WTC11 (cell line): Measurements from ENCODE around the gene ITGA11. TPM values are rescaled to one million over a fixed set of nuclear protein-coding genes. Genes with fewer than 3 reads are reported as not detected.

ENCODE experiments used
- ATAC-seq: fragments of 200-7000 bp; cut with Tn5 transposase; 2 replicates; pipeline ENCODE4 v1.10.0; 2021; ENCODE audit warnings: mild to moderate bottlenecking, moderate library complexity
- CTCF ChIA-PET: fragments of 300-600 bp; sonication (Branson Sonifier 250); formaldehyde crosslinking; loops from one replicate; lab custom pipeline; 2021; ENCODE audit warnings: antibody characterized with exemption; lab: Charles Lee
- POLR2A ChIA-PET: fragments of 350-600 bp; sonication (Branson Sonifier 250); formaldehyde crosslinking; loops from one replicate; lab custom pipeline; 2021; ENCODE audit warnings: antibody characterized with exemption; lab: Charles Lee
- DNase-seq: peaks from one replicate; pipeline ENCODE4 v3.0.0; 2021; ENCODE audit warnings: low spot score
- H3K27ac Mint-ChIP-seq: 2 replicates; pipeline ENCODE4 v1.8.0; 2021; ENCODE audit warnings: mixed read lengths
- H3K27me3 Mint-ChIP-seq: 2 replicates; pipeline ENCODE4 v1.8.0; 2021; ENCODE audit warnings: low read depth, mild to moderate bottlenecking, moderate library complexity, mixed read lengths
- H3K36me3 Mint-ChIP-seq: 2 replicates; pipeline ENCODE4 v1.8.0; 2021; ENCODE audit warnings: mixed read lengths
- H3K4me1 Mint-ChIP-seq: 2 replicates; pipeline ENCODE4 v1.8.0; 2022; ENCODE audit warnings: mixed read lengths
- H3K4me3 Mint-ChIP-seq: 2 replicates; pipeline ENCODE4 v1.8.0; 2021; ENCODE audit warnings: mild to moderate bottlenecking, moderate library complexity, mixed read lengths
- H3K9me3 Mint-ChIP-seq: 2 replicates; pipeline ENCODE4 v1.8.0; 2021; ENCODE audit warnings: mixed read lengths
- ATF1 ChIP-seq: sonication (generic); formaldehyde crosslinking; IDR thresholded peaks from 2 replicates; pipeline ENCODE4 v1.8.1; 2023; ENCODE audit warnings: mild to moderate bottlenecking, moderate library complexity, missing genetic modification reagents
- ESRRA ChIP-seq: sonication (generic); formaldehyde crosslinking; IDR thresholded peaks from 2 replicates; pipeline ENCODE4 v1.8.1; 2022; ENCODE audit warnings: mild to moderate bottlenecking, missing genetic modification reagents, borderline replicate concordance
- HMGA2 ChIP-seq: fragments of 250-450 bp; sonication (Bioruptor Pico); IDR thresholded peaks from 2 replicates; pipeline ENCODE4 v1.4.0; 2021; ENCODE audit warnings: mild to moderate bottlenecking, moderate library complexity
- KAT7 ChIP-seq: sonication (generic); formaldehyde crosslinking; IDR thresholded peaks from 2 replicates; pipeline ENCODE4 v1.8.1; 2023; ENCODE audit warnings: missing genetic modification reagents, mild to moderate bottlenecking, borderline replicate concordance
- MYBL2 ChIP-seq: sonication (generic); formaldehyde crosslinking; IDR thresholded peaks from 2 replicates; pipeline ENCODE4 v1.8.1; 2023; ENCODE audit warnings: mild to moderate bottlenecking, moderate library complexity, missing genetic modification reagents
- NR2C2 ChIP-seq: sonication (generic); formaldehyde crosslinking; IDR thresholded peaks from 2 replicates; pipeline ENCODE4 v1.8.0; 2022; ENCODE audit warnings: mild to moderate bottlenecking, missing genetic modification reagents
- NR3C1 ChIP-seq: sonication (generic); formaldehyde crosslinking; conservative IDR thresholded peaks from 2 replicates; pipeline ENCODE4 v1.8.1; 2023; ENCODE audit warnings: low read depth, mild to moderate bottlenecking, missing genetic modification reagents
- OVOL2 ChIP-seq: fragments of 250-450 bp; sonication (Bioruptor Pico); IDR thresholded peaks from 2 replicates; pipeline ENCODE4 v1.9.0; 2021; ENCODE audit warnings: mild to moderate bottlenecking, borderline replicate concordance
- SP1 ChIP-seq: sonication (generic); formaldehyde crosslinking; conservative IDR thresholded peaks from 2 replicates; pipeline ENCODE4 v1.8.1; 2022; ENCODE audit warnings: missing genetic modification reagents
- TP53 ChIP-seq: sonication (generic); formaldehyde crosslinking; IDR thresholded peaks from 2 replicates; pipeline ENCODE4 v1.8.1; 2023; ENCODE audit warnings: mild to moderate bottlenecking, missing genetic modification reagents
- ZBTB21 ChIP-seq: sonication (generic); formaldehyde crosslinking; IDR thresholded peaks from 2 replicates; pipeline ENCODE4 v1.8.1; 2023; ENCODE audit warnings: mild to moderate bottlenecking, missing genetic modification reagents, borderline replicate concordance
- ZNF416 ChIP-seq: fragments of 250-450 bp; sonication (Bioruptor Pico); IDR thresholded peaks from 2 replicates; pipeline ENCODE4 v1.9.0; 2021; ENCODE audit warnings: mild to moderate bottlenecking, inconsistent platforms
- total RNA-seq: library from RNA; stranded (reverse); gene quantifications from 3 replicates; pipeline ENCODE4 v1.2.3, GENCODE V29; 2021
- TF ChIP-seq, protein P1 (sequence below): fragments of 250-450 bp; sonication (Bioruptor Pico); IDR thresholded peaks from 2 replicates; pipeline ENCODE4 v1.9.0; 2021; ENCODE audit warnings: mild to moderate bottlenecking
- TF ChIP-seq, protein P2 (sequence below): sonication (generic); formaldehyde crosslinking; IDR thresholded peaks from 2 replicates; pipeline ENCODE4 v1.8.0; 2022; ENCODE audit warnings: mild to moderate bottlenecking, missing genetic modification reagents
- TF ChIP-seq, protein P3 (sequence below): sonication (generic); formaldehyde crosslinking; IDR thresholded peaks from 2 replicates; pipeline ENCODE4 v1.8.0; 2022; ENCODE audit warnings: mild to moderate bottlenecking, missing genetic modification reagents
- TF ChIP-seq, protein P4 (sequence below): sonication (generic); formaldehyde crosslinking; IDR thresholded peaks from 2 replicates; pipeline ENCODE4 v1.8.1; 2022; ENCODE audit warnings: low read depth, mild to moderate bottlenecking, moderate library complexity, missing genetic modification reagents, borderline replicate concordance
- TF ChIP-seq, protein P5 (sequence below): fragments of 200-600 bp; IDR thresholded peaks from 2 replicates; pipeline ENCODE4 v1.8.0; 2022; ENCODE audit warnings: antibody characterized with exemption
- TF ChIP-seq, protein P6 (sequence below): sonication (generic); formaldehyde crosslinking; IDR thresholded peaks from 2 replicates; pipeline ENCODE4 v1.8.1; 2023; ENCODE audit warnings: mild to moderate bottlenecking, missing genetic modification reagents, moderate library complexity
- TF ChIP-seq, protein P7 (sequence below): sonication (generic); formaldehyde crosslinking; IDR thresholded peaks from 2 replicates; pipeline ENCODE4 v1.8.0; 2023; ENCODE audit warnings: missing genetic modification reagents

Gene ITGA11
- total RNA-seq, 1 experiment from 2014 or later, result 0.15 TPM

DNA sequence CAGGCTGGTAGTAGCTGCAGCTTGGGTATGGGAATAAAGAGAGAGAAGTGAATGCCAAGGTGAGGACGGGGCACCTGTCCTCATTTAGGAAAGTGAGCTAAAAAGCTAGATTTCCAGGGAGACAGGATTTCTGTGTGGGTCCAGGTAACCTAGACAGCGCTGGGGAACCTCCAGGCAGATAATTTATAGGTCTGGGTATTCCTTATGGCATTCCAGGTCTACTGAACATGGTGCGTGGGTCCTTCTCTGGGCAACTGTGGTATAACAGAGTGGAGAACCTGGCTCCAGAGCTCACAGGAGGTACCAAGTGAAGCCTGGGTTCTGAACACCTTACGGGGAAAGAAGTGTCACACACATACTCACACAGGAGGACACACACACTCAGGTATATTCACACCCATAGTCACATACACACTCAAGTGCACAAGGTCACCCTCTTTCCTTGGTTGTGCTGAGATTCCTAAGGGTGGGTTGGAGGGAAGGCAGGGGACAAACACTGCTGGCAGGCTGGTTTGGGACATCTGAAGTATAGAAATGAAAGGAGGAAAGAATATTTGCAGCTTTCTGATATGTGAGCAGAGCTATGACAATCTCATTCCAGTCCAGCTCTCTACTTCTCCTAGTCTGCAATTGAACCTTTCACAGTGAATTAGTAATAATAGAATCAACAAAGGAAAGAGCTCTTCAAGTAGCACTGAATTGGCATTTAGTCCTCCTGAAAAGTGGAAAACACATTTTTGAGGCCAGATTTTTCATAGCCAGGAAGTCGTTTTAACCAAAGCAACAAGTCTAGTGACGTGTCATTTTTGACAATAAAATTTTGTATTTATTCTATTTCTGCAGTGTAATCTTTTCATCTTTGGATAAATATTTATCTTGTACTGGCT is 37.4 kb upstream of the ITGA11 start:
- Mint-ChIP-seq H3K36me3 (no peaks in the 10 kb centered on the region), H3K9me3 (peaks cover 9% of the 10 kb centered on the region; the same call in 1 of the 2 replicates), H3K27me3 (no peaks in the 10 kb centered on the region)
- CTCF ChIA-PET, result interaction anchor here (1.2 to 1.5 kb wide), 2 partner anchors 11 to 205 kb away, joined by 4 read pairs; no protein-coding TSS in a partner anchor
- POLR2A ChIA-PET, result no interaction called here
- TF ChIP-seq ZNF416 (CRISPR knock-in tag), result no peak
- TF ChIP-seq KAT7 (CRISPR knock-in tag), result no peak
- no peak for TF ChIP-seq TP53 (CRISPR knock-in tag)
- TF ChIP-seq SP1, result no peak
- TF ChIP-seq, protein P1, sequence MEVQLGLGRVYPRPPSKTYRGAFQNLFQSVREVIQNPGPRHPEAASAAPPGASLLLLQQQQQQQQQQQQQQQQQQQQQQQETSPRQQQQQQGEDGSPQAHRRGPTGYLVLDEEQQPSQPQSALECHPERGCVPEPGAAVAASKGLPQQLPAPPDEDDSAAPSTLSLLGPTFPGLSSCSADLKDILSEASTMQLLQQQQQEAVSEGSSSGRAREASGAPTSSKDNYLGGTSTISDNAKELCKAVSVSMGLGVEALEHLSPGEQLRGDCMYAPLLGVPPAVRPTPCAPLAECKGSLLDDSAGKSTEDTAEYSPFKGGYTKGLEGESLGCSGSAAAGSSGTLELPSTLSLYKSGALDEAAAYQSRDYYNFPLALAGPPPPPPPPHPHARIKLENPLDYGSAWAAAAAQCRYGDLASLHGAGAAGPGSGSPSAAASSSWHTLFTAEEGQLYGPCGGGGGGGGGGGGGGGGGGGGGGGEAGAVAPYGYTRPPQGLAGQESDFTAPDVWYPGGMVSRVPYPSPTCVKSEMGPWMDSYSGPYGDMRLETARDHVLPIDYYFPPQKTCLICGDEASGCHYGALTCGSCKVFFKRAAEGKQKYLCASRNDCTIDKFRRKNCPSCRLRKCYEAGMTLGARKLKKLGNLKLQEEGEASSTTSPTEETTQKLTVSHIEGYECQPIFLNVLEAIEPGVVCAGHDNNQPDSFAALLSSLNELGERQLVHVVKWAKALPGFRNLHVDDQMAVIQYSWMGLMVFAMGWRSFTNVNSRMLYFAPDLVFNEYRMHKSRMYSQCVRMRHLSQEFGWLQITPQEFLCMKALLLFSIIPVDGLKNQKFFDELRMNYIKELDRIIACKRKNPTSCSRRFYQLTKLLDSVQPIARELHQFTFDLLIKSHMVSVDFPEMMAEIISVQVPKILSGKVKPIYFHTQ (CRISPR knock-in tag), result no peak
- TF ChIP-seq NR3C1 (CRISPR knock-in tag), result no peak
- no peak for TF ChIP-seq ATF1
- TF ChIP-seq, protein P2, sequence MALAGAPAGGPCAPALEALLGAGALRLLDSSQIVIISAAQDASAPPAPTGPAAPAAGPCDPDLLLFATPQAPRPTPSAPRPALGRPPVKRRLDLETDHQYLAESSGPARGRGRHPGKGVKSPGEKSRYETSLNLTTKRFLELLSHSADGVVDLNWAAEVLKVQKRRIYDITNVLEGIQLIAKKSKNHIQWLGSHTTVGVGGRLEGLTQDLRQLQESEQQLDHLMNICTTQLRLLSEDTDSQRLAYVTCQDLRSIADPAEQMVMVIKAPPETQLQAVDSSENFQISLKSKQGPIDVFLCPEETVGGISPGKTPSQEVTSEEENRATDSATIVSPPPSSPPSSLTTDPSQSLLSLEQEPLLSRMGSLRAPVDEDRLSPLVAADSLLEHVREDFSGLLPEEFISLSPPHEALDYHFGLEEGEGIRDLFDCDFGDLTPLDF (CRISPR knock-in tag), result no peak
- TF ChIP-seq, protein P3, sequence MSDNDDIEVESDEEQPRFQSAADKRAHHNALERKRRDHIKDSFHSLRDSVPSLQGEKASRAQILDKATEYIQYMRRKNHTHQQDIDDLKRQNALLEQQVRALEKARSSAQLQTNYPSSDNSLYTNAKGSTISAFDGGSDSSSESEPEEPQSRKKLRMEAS (CRISPR knock-in tag), result no peak
- TF ChIP-seq, protein P4, sequence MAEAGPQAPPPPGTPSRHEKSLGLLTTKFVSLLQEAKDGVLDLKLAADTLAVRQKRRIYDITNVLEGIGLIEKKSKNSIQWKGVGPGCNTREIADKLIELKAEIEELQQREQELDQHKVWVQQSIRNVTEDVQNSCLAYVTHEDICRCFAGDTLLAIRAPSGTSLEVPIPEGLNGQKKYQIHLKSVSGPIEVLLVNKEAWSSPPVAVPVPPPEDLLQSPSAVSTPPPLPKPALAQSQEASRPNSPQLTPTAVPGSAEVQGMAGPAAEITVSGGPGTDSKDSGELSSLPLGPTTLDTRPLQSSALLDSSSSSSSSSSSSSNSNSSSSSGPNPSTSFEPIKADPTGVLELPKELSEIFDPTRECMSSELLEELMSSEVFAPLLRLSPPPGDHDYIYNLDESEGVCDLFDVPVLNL, result no peak
- TF ChIP-seq HMGA2, result no peak
- no peak for TF ChIP-seq NR2C2 (CRISPR knock-in tag)
- TF ChIP-seq ZBTB21 (CRISPR knock-in tag), result no peak
- TF ChIP-seq, protein P5, sequence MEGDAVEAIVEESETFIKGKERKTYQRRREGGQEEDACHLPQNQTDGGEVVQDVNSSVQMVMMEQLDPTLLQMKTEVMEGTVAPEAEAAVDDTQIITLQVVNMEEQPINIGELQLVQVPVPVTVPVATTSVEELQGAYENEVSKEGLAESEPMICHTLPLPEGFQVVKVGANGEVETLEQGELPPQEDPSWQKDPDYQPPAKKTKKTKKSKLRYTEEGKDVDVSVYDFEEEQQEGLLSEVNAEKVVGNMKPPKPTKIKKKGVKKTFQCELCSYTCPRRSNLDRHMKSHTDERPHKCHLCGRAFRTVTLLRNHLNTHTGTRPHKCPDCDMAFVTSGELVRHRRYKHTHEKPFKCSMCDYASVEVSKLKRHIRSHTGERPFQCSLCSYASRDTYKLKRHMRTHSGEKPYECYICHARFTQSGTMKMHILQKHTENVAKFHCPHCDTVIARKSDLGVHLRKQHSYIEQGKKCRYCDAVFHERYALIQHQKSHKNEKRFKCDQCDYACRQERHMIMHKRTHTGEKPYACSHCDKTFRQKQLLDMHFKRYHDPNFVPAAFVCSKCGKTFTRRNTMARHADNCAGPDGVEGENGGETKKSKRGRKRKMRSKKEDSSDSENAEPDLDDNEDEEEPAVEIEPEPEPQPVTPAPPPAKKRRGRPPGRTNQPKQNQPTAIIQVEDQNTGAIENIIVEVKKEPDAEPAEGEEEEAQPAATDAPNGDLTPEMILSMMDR, result no peak
- TF ChIP-seq, protein P6, sequence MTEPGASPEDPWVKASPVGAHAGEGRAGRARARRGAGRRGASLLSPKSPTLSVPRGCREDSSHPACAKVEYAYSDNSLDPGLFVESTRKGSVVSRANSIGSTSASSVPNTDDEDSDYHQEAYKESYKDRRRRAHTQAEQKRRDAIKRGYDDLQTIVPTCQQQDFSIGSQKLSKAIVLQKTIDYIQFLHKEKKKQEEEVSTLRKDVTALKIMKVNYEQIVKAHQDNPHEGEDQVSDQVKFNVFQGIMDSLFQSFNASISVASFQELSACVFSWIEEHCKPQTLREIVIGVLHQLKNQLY, result no peak
- TF ChIP-seq ESRRA (CRISPR knock-in tag), result no peak
- no peak for TF ChIP-seq OVOL2
- no peak for TF ChIP-seq MYBL2 (CRISPR knock-in tag)
- TF ChIP-seq, protein P7, sequence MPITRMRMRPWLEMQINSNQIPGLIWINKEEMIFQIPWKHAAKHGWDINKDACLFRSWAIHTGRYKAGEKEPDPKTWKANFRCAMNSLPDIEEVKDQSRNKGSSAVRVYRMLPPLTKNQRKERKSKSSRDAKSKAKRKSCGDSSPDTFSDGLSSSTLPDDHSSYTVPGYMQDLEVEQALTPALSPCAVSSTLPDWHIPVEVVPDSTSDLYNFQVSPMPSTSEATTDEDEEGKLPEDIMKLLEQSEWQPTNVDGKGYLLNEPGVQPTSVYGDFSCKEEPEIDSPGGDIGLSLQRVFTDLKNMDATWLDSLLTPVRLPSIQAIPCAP (CRISPR knock-in tag), result no peak
- TF ChIP-seq, all 79 proteins: peak for 0
- DNase-seq (no peak), ATAC-seq (no peak)
- Mint-ChIP-seq H3K4me1 (no peaks in the 10 kb centered on the region), H3K4me3 (no peak overlapping the region), H3K27ac (no peak overlapping the region)
